ENCODE results near the gene REXO4.
A peak's percentile ranks its signal among the peaks of the same experiment; 100 is the strongest.

The REXO4 gene

GRCh38 chr9:133356391-133357091 lies 61.3 kb downstream of the REXO4 start, which contains the start of the genes SURF1 and SURF2:
Gene SURF1, minus strand, starts transcription at chr9:133356487. Its CDS starts 34 bp downstream, at chr9:133356453.
Gene SURF2, plus strand, starts transcription at chr9:133356550. Its CDS starts 43 bp downstream, at chr9:133356593.
- peak within 1 kb of the TSS; percentile 80 to 86 for H3K4me3 ChIP-seq (replicated peaks in 1 of 2; ENCODE audit: low read depth in 2 of 2, low read length in 2 of 2)
- DNase-seq (ENCODE audit: low read depth in 2 of 2): peak; percentile 67 to 79
- TF ChIP-seq, protein P1, sequence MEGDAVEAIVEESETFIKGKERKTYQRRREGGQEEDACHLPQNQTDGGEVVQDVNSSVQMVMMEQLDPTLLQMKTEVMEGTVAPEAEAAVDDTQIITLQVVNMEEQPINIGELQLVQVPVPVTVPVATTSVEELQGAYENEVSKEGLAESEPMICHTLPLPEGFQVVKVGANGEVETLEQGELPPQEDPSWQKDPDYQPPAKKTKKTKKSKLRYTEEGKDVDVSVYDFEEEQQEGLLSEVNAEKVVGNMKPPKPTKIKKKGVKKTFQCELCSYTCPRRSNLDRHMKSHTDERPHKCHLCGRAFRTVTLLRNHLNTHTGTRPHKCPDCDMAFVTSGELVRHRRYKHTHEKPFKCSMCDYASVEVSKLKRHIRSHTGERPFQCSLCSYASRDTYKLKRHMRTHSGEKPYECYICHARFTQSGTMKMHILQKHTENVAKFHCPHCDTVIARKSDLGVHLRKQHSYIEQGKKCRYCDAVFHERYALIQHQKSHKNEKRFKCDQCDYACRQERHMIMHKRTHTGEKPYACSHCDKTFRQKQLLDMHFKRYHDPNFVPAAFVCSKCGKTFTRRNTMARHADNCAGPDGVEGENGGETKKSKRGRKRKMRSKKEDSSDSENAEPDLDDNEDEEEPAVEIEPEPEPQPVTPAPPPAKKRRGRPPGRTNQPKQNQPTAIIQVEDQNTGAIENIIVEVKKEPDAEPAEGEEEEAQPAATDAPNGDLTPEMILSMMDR (IDR thresholded peaks at IDR 0.05; ENCODE audit: low read depth, low read length): no peak
